Vagina (tissue), 2 donors: Measurements from ENCODE around the gene SORCS2. TPM values are rescaled to one million over a fixed set of nuclear protein-coding genes. Genes with fewer than 3 reads are reported as not detected.

Experiments used
- DNase-seq, 2 donors: peaks; one replicate each; pipeline ENCODE4 v3.0.0-alpha.2; 2017; ENCODE audit errors: extremely low spot score in 2 of 2
- H3K27ac ChIP-seq: fragments of 200-600 bp; sonication (generic); one replicate; pipeline ENCODE4 v1.5.1; 2019
- H3K27me3 ChIP-seq: fragments of 200-600 bp; sonication (generic); one replicate; pipeline ENCODE4 v1.5.1; 2019
- H3K36me3 ChIP-seq, 2 donors: fragments of 200-600 bp; sonication (generic); one replicate each; pipeline ENCODE4 v1.5.1; 2017 to 2019
- H3K4me1 ChIP-seq: fragments of 200-600 bp; sonication (generic); one replicate; pipeline ENCODE4 v1.5.1; 2019
- H3K4me3 ChIP-seq, 2 donors: fragments of 200-600 bp; sonication (generic); 1 replicate in 1 of 2; 2 replicates in 1 of 2; pipeline ENCODE4 v1.5.1; 2016 to 2019
- H3K9me3 ChIP-seq: fragments of 200-600 bp; sonication (generic); one replicate; pipeline ENCODE4 v1.5.1; 2019
- CTCF ChIP-seq, 3 experiments: fragments of 450-650 bp in 2 of 3; fragments of 200-600 bp in 1 of 3; sonication (generic) in 1 of 3; IDR thresholded peaks; one replicate each; pipeline ENCODE4 v1.5.1; 2017 to 2019; ENCODE audit warnings: antibody characterized with exemption in 3 of 3, mild to moderate bottlenecking in 2 of 3, moderate library complexity in 2 of 3
- POLR2A ChIP-seq, 2 donors: fragments of 450-650 bp; IDR thresholded peaks; one replicate each; pipeline ENCODE4 v1.6.1; 2017; ENCODE audit warnings: antibody characterized with exemption in 2 of 2, mild to moderate bottlenecking in 2 of 2, moderate library complexity in 2 of 2
- POLR2AphosphoS5 ChIP-seq, 2 donors: sonication (generic); formaldehyde crosslinking; IDR thresholded peaks; one replicate each; pipeline ENCODE4 v1.9.0; 2017; ENCODE audit warnings: antibody characterized with exemption in 2 of 2, mild to moderate bottlenecking in 2 of 2, low read depth in 1 of 2; ENCODE audit not compliant: insufficient read depth in 1 of 2
- intact Hi-C: fragments of 100-400 bp; cut with DNase I; formaldehyde crosslinking; loops from one replicate; pipeline ENCODE4 v1.15.1; 2023
- total RNA-seq: library from RNA; depleted of rRNA; stranded (reverse); fragments of >200 nt; gene quantifications from one replicate; pipeline ENCODE4 v1.2.3, GENCODE V29; 2016

Gene SORCS2
- total RNA-seq, 1 donor from 2014 or later = 5.4 TPM

GRCh38 chr4:7659429-7660175 is 467.3 kb downstream of the SORCS2 start:
- intact Hi-C loops = no loop called here
- Histone ChIP-seq H3K27me3 (no peaks in the 10 kb centered on the region), H3K4me3 (no peak overlapping the region), H3K27ac (no peak overlapping the region), H3K4me1 (no peaks in the 10 kb centered on the region), H3K36me3 (no peaks in the 10 kb centered on the region), H3K9me3 (no peaks in the 10 kb centered on the region)
- TF ChIP-seq POLR2AphosphoS5 (IDR thresholded peaks at IDR 0.05; ENCODE audit: insufficient read depth in 1 of 2, low read depth in 1 of 2) = no peak
- no peak for DNase-seq

- Histone ChIP-seq H3K9me3 (no peaks in the 10 kb centered on the region), H3K27ac (no peak overlapping the region), H3K36me3 (no peaks in the 10 kb centered on the region), H3K4me1 (no peaks in the 10 kb centered on the region), H3K27me3 (no peaks in the 10 kb centered on the region), H3K4me3 (no peak overlapping the region)
- intact Hi-C loops = no loop called here
- TF ChIP-seq POLR2AphosphoS5 (IDR thresholded peaks at IDR 0.05; ENCODE audit: insufficient read depth in 1 of 2, low read depth in 1 of 2) (no peak), POLR2A (IDR thresholded peaks at IDR 0.05) (no peak), CTCF (IDR thresholded peaks at IDR 0.05) (no peak)
- no peak for DNase-seq
Measured at GRCh38 chr4:7660176-7661039, 468.1 kb downstream of the SORCS2 start.

GRCh38 chr4:7661066-7661748 is 468.9 kb downstream of the SORCS2 start:
- DNase-seq = no peak
- intact Hi-C loops = no loop called here
- no peaks in the 10 kb centered on the region for H3K4me1 ChIP-seq
- TF ChIP-seq POLR2AphosphoS5 (IDR thresholded peaks at IDR 0.05; ENCODE audit: insufficient read depth in 1 of 2, low read depth in 1 of 2) = no peak
- no peak for TF ChIP-seq CTCF (IDR thresholded peaks at IDR 0.05)
- TF ChIP-seq POLR2A (IDR thresholded peaks at IDR 0.05) = no peak
- H3K27ac ChIP-seq = no peak overlapping the region
- H3K36me3 ChIP-seq = no peaks in the 10 kb centered on the region
- H3K27me3 ChIP-seq = no peaks in the 10 kb centered on the region
- H3K9me3 ChIP-seq = no peaks in the 10 kb centered on the region
- H3K4me3 ChIP-seq = no peak overlapping the region

- no peaks in the 10 kb centered on the region for H3K9me3 ChIP-seq
- intact Hi-C loops = no loop called here
- no peaks in the 10 kb centered on the region for H3K36me3 ChIP-seq
- no peak overlapping the region for H3K4me3 ChIP-seq
- H3K27ac ChIP-seq = no peak overlapping the region
- TF ChIP-seq POLR2AphosphoS5 (IDR thresholded peaks at IDR 0.05; ENCODE audit: insufficient read depth in 1 of 2, low read depth in 1 of 2) (no peak), POLR2A (IDR thresholded peaks at IDR 0.05) (no peak), CTCF (IDR thresholded peaks at IDR 0.05) (no peak)
- H3K27me3 ChIP-seq = no peaks in the 10 kb centered on the region
- H3K4me1 ChIP-seq = no peaks in the 10 kb centered on the region
- DNase-seq = no peak
Measured at GRCh38 chr4:7661846-7662506, 469.6 kb downstream of the SORCS2 start.

- H3K27me3 ChIP-seq = no peaks in the 10 kb centered on the region
- DNase-seq = no peak
- intact Hi-C loops = no loop called here
- H3K27ac ChIP-seq = no peak overlapping the region
- no peaks in the 10 kb centered on the region for H3K36me3 ChIP-seq
- no peaks in the 10 kb centered on the region for H3K9me3 ChIP-seq
- H3K4me1 ChIP-seq = no peaks in the 10 kb centered on the region
- TF ChIP-seq POLR2AphosphoS5 (IDR thresholded peaks at IDR 0.05; ENCODE audit: insufficient read depth in 1 of 2, low read depth in 1 of 2) (no peak), POLR2A (IDR thresholded peaks at IDR 0.05) (no peak), CTCF (IDR thresholded peaks at IDR 0.05) (no peak)
- H3K4me3 ChIP-seq = no peak overlapping the region
Measured at GRCh38 chr4:7662507-7662846, 470.1 kb downstream of the SORCS2 start.
